Hepatocyte (in vitro differentiated cells): ENCODE results near the gene GAL3ST2. TPM values are rescaled to one million over a fixed set of nuclear protein-coding genes. Genes with fewer than 3 reads are reported as not detected.

Experiments
- DNase-seq: peaks from one replicate; pipeline ENCODE4 v3.0.0-alpha.2; 2016; ENCODE audit warnings: low spot score
- H2AFZ ChIP-seq: fragments of 200-600 bp; sonication (generic); 2 replicates; pipeline ENCODE4 v1.6.0; 2016; ENCODE audit warnings: antibody characterized with exemption, mild to moderate bottlenecking
- H3K27ac ChIP-seq: fragments of 200-600 bp; sonication (generic); 2 replicates; pipeline ENCODE4 v1.5.1; 2016; ENCODE audit warnings: mild to moderate bottlenecking
- H3K27me3 ChIP-seq: fragments of 200-600 bp; sonication (generic); 2 replicates; pipeline ENCODE4 v1.6.1; 2016
- H3K36me3 ChIP-seq: fragments of 200-600 bp; sonication (generic); replicated peaks from 2 replicates; pipeline ENCODE4 v1.5.1; 2016; ENCODE audit warnings: low read depth; ENCODE audit not compliant: insufficient read depth
- H3K4me1 ChIP-seq: fragments of 200-600 bp; sonication (generic); 2 replicates; pipeline ENCODE4 v1.5.1; 2016; ENCODE audit warnings: mild to moderate bottlenecking, moderate library complexity; ENCODE audit not compliant: insufficient read depth
- H3K4me2 ChIP-seq: fragments of 200-600 bp; sonication (generic); 2 replicates; pipeline ENCODE4 v1.6.0; 2016
- H3K4me3 ChIP-seq: fragments of 200-600 bp; sonication (generic); 2 replicates; pipeline ENCODE4 v1.5.1; 2016; ENCODE audit warnings: mild to moderate bottlenecking
- H3K79me2 ChIP-seq: fragments of 200-600 bp; sonication (generic); 2 replicates; pipeline ENCODE4 v1.6.0; 2017; ENCODE audit warnings: mild to moderate bottlenecking
- H3K9me2 ChIP-seq: fragments of 200-600 bp; sonication (generic); replicated peaks from 2 replicates; pipeline ENCODE4 v1.6.0; 2017; ENCODE audit warnings: mild to moderate bottlenecking; ENCODE audit not compliant: insufficient read depth
- H3K9me3 ChIP-seq: fragments of 200-600 bp; sonication (generic); 2 replicates; pipeline ENCODE4 v1.5.1; 2016; ENCODE audit warnings: low read depth, mild to moderate bottlenecking
- H4K20me1 ChIP-seq: fragments of 200-600 bp; sonication (generic); 2 replicates; pipeline ENCODE4 v1.6.0; 2016; ENCODE audit warnings: mild to moderate bottlenecking; ENCODE audit not compliant: insufficient read depth, poor library complexity, severe bottlenecking
- CTCF ChIP-seq: fragments of 200-600 bp; sonication (generic); IDR thresholded peaks from 2 replicates; pipeline ENCODE4 v1.5.1; 2016; ENCODE audit warnings: antibody characterized with exemption, mild to moderate bottlenecking; ENCODE audit not compliant: poor library complexity
- EZH2 ChIP-seq: fragments of 200-600 bp; sonication (generic); IDR thresholded peaks from 2 replicates; pipeline ENCODE4 v1.6.1; 2016; ENCODE audit warnings: antibody characterized with exemption, mild to moderate bottlenecking, borderline replicate concordance
- EZH2phosphoT487 ChIP-seq: fragments of 200-600 bp; sonication (generic); IDR thresholded peaks from one replicate; pipeline ENCODE4 v1.6.1; 2018; ENCODE audit warnings: antibody characterized with exemption, mild to moderate bottlenecking, low read depth, moderate library complexity; ENCODE audit not compliant: unreplicated experiment, severe bottlenecking
- WGBS: methylation state at CpG from one replicate; pipeline ENCODE4 v1.1.6; 2016; ENCODE audit warnings: low lambda C conversion rate; ENCODE audit errors: missing lambda C conversion rate; 5-methylcytosine and 5-hydroxymethylcytosine counted together
- polyA plus RNA-seq: library from polyadenylated mRNA; unstranded; fragments of >200 nt; fragmentation: Nextera tagmentation; extraction: Ambion mirVana; gene quantifications from 2 replicates; pipeline ENCODE4 v1.2.1, GENCODE V29; 2016
- total RNA-seq: library from RNA; depleted of rRNA; stranded (reverse); fragments of >200 nt; gene quantifications from 2 replicates; pipeline ENCODE4 v1.2.3, GENCODE V29; 2014

GAL3ST2 gene
- total and polyA plus RNA-seq, 2 experiments from 2014 or later: 0.53 TPM; not detected in 1

GRCh38 chr2:241772063-241772499 is 4.5 kb upstream of the GAL3ST2 start:
- Histone ChIP-seq H3K36me3 (no peaks in the 10 kb centered on the region), H3K4me3 (no peak overlapping the region), H3K9me3 (no peaks in the 10 kb centered on the region), H3K4me1 (peaks cover 19% of the 10 kb centered on the region), H4K20me1 (no peaks in the 10 kb centered on the region), H3K79me2 (no peaks in the 10 kb centered on the region), H3K9me2 (no peaks in the 10 kb centered on the region), H2AFZ (no peak overlapping the region), H3K27me3 (no peaks in the 10 kb centered on the region), H3K4me2 (peak overlapping the region; percentile 37), H3K27ac (peak overlapping the region; percentile 55)
- TF ChIP-seq EZH2phosphoT487 (no peak), CTCF (no peak), EZH2 (no peak)
- no peak for DNase-seq
- 35% methylated on average over 9 of the region's 9 CpGs for WGBS

- H3K79me2 ChIP-seq: no peaks in the 10 kb centered on the region
- H3K4me1 ChIP-seq: peaks cover 19% of the 10 kb centered on the region
- no peak for TF ChIP-seq EZH2
- TF ChIP-seq CTCF: no peak
- no peak for TF ChIP-seq EZH2phosphoT487
- H4K20me1 ChIP-seq: no peaks in the 10 kb centered on the region
- H3K9me2 ChIP-seq: no peaks in the 10 kb centered on the region
- WGBS: 92% methylated on average over 27 of the region's 29 CpGs
- H3K4me2 ChIP-seq: no peak overlapping the region
- H3K9me3 ChIP-seq: no peaks in the 10 kb centered on the region
- no peaks in the 10 kb centered on the region for H3K27me3 ChIP-seq
- H3K27ac ChIP-seq: no peak overlapping the region
- no peak overlapping the region for H2AFZ ChIP-seq
- H3K36me3 ChIP-seq: no peaks in the 10 kb centered on the region
- DNase-seq: no peak
- no peak overlapping the region for H3K4me3 ChIP-seq
Measured at GRCh38 chr2:241773511-241774418, 2.9 kb upstream of the GAL3ST2 start.

- no peaks in the 10 kb centered on the region for H3K79me2 ChIP-seq
- H3K4me3 ChIP-seq: no peak overlapping the region
- peaks cover 19% of the 10 kb centered on the region for H3K4me1 ChIP-seq
- H3K9me2 ChIP-seq: no peaks in the 10 kb centered on the region
- H3K27ac ChIP-seq: no peak overlapping the region
- no peak overlapping the region for H3K4me2 ChIP-seq
- no peaks in the 10 kb centered on the region for H3K36me3 ChIP-seq
- 81% methylated on average over 26 of the region's 40 CpGs for WGBS
- H3K27me3 ChIP-seq: no peaks in the 10 kb centered on the region
- H2AFZ ChIP-seq: no peak overlapping the region
- TF ChIP-seq CTCF: no peak
- no peak for TF ChIP-seq EZH2
- TF ChIP-seq EZH2phosphoT487: no peak
- no peaks in the 10 kb centered on the region for H4K20me1 ChIP-seq
- no peaks in the 10 kb centered on the region for H3K9me3 ChIP-seq
- no peak for DNase-seq
Measured at GRCh38 chr2:241774419-241775222, 2.0 kb upstream of the GAL3ST2 start.
